ENCODE measurements around the gene FAM3D.

DNA sequence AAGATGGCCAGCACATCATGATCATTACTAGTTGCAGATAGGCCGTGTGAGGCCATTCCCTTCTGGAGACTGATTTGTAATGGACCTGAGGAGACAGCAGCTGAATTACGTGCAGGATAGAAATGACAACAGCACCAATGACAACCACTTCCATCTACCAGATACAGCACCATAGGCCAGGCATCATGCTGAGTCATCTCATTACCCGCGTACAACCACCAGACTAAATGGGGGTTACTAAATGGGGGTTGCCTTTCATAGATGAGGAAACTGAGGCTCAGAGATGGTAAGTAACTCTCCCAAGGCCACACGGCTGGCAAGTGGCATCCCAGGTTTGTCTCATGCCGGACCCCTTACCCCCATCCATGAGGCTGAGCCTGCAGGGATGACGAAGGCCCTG lies 56.6 kb downstream of the FAM3D start:
- no peak for TF ChIP-seq EZH2 (IDR thresholded peaks at IDR 0.05)
- no peak for TF ChIP-seq POLR2AphosphoS5 (IDR thresholded peaks at IDR 0.05; ENCODE audit: borderline replicate concordance, low read depth, low read length)

Measured in SK-N-MC (cell line).